H1 (cell line): ENCODE results near the gene SMOC2. TPM values are rescaled to one million over a fixed set of nuclear protein-coding genes. Genes with fewer than 3 reads are reported as not detected.
A peak's percentile ranks its signal among the peaks of the same experiment; 100 is the strongest.

Experiments
- CTCF ChIA-PET: fragments of 300-600 bp; sonication (Branson Sonifier 250); formaldehyde crosslinking; loops from one replicate; lab custom pipeline; 2021; ENCODE audit not compliant: partially characterized antibody; lab: Charles Lee
- POLR2A ChIA-PET: fragments of 300-600 bp; sonication (Branson Sonifier 250); formaldehyde crosslinking; loops from one replicate; lab custom pipeline; 2021; ENCODE audit warnings: inconsistent platforms; ENCODE audit not compliant: partially characterized antibody; lab: Charles Lee
- DNase-seq, 2 experiments: peaks; one replicate each; pipeline versions ENCODE4 v3.0.0 to v3.0.0-alpha.2; 2010 to 2022; ENCODE audit warnings: low spot score in 2 of 2, low read depth in 1 of 2, mixed read lengths in 1 of 2
- FAIRE-seq: peaks from 2 replicates; lab custom pipeline; 2011; peaks lifted over from hg19 to GRCh38; lab: Jason Lieb, UNC
- H2AFZ ChIP-seq: 2 replicates; pipeline ENCODE4 v1.8.1; 2012; ENCODE audit warnings: low read length, inconsistent platforms
- H2AK5ac ChIP-seq: 2 replicates; pipeline ENCODE4 v1.6.1; 2013; ENCODE audit warnings: low read depth, low read length
- H2BK120ac ChIP-seq: replicated peaks from 2 replicates; pipeline ENCODE3; 2013; ENCODE audit warnings: low read depth, low read length, inconsistent platforms
- H2BK12ac ChIP-seq: 2 replicates; pipeline ENCODE4 v1.6.1; 2013; ENCODE audit warnings: low read depth, low read length
- H2BK15ac ChIP-seq: 2 replicates; pipeline ENCODE4 v1.6.1; 2013; ENCODE audit warnings: low read length
- H2BK20ac ChIP-seq: 2 replicates; pipeline ENCODE4 v1.6.1; 2013; ENCODE audit warnings: low read length
- H2BK5ac ChIP-seq: 2 replicates; pipeline ENCODE4 v1.6.1; 2013; ENCODE audit warnings: low read depth, low read length
- H3K14ac ChIP-seq: 2 replicates; pipeline ENCODE4 v1.6.1; 2013; ENCODE audit warnings: inconsistent platforms; ENCODE audit not compliant: insufficient read length
- H3K18ac ChIP-seq: 2 replicates; pipeline ENCODE4 v1.6.1; 2013; ENCODE audit warnings: low read length; ENCODE audit errors: extremely low read depth
- H3K23ac ChIP-seq: 2 replicates; pipeline ENCODE4 v1.6.1; 2013; ENCODE audit warnings: inconsistent platforms; ENCODE audit not compliant: insufficient read length
- H3K23me2 ChIP-seq: 2 replicates; pipeline ENCODE4 v1.6.1; 2013; ENCODE audit warnings: low read depth, low read length
- H3K27ac ChIP-seq: 2 replicates; pipeline ENCODE4 v1.6.1; 2011; ENCODE audit warnings: low read depth, low read length, inconsistent platforms
- H3K27me3 ChIP-seq, 4 experiments: replicated peaks in 1 of 4; 1 replicate in 1 of 4; 2 replicates in 3 of 4; pipeline versions ENCODE4 v1.6.1 to v1.8.1; 2011 to 2013; ENCODE audit warnings: low read length in 3 of 4, mild to moderate bottlenecking in 3 of 4, inconsistent platforms in 2 of 4, mixed read lengths in 2 of 4, moderate library complexity in 1 of 4; ENCODE audit not compliant: control insufficient read depth in 3 of 4, insufficient read depth in 3 of 4; ENCODE audit errors: extremely low read depth in 1 of 4
- H3K36me3 ChIP-seq, 4 experiments: 2 replicates each; pipeline versions ENCODE4 v1.6.1 to v1.8.1; 2011 to 2013; ENCODE audit warnings: mild to moderate bottlenecking in 4 of 4, low read length in 3 of 4, moderate library complexity in 2 of 4, control low read depth in 1 of 4, inconsistent platforms in 1 of 4; ENCODE audit not compliant: insufficient read depth in 4 of 4, control insufficient read depth in 2 of 4
- H3K4ac ChIP-seq: replicated peaks from 2 replicates; pipeline ENCODE3; 2013; ENCODE audit warnings: low read length, low read depth, mixed read lengths, inconsistent platforms; ENCODE audit not compliant: insufficient read length
- H3K4me1 ChIP-seq, 4 experiments: replicated peaks in 1 of 4; 1 replicate in 1 of 4; 2 replicates in 3 of 4; pipeline versions ENCODE4 v1.6.1 to v1.8.1; 2011 to 2013; ENCODE audit warnings: low read length in 3 of 4, inconsistent platforms in 2 of 4, mixed read lengths in 1 of 4; ENCODE audit not compliant: insufficient read depth in 4 of 4, control insufficient read depth in 3 of 4
- H3K4me2 ChIP-seq, 2 experiments: 2 replicates each; pipeline versions ENCODE4 v1.6.1 to v1.8.1; 2011 to 2013; ENCODE audit warnings: low read depth in 2 of 2, low read length in 2 of 2, control low read depth in 1 of 2, inconsistent platforms in 1 of 2, mild to moderate bottlenecking in 1 of 2; ENCODE audit not compliant: insufficient read depth in 1 of 2
- H3K4me3 ChIP-seq, 4 experiments: fragments of 200-600, 300-600 bp in 1 of 4; sonication (generic), shearing (Covaris generic), sonication (Bioruptor Twin) in 1 of 4; 2 replicates each; pipeline versions ENCODE4 v1.5.1 to v1.8.1; 2011 to 2016; ENCODE audit warnings: low read length in 4 of 4, low read depth in 3 of 4, control low read depth in 2 of 4, inconsistent platforms in 2 of 4, mild to moderate bottlenecking in 2 of 4, mixed read lengths in 1 of 4, moderate library complexity in 1 of 4; ENCODE audit not compliant: insufficient read depth in 2 of 4; ENCODE audit errors: extremely low read depth in 1 of 4
- H3K56ac ChIP-seq: replicated peaks from 2 replicates; pipeline ENCODE3; 2013; ENCODE audit warnings: low read depth, mild to moderate bottlenecking, mixed read lengths, low read length, inconsistent platforms; ENCODE audit not compliant: insufficient read length
- H3K79me1 ChIP-seq: 2 replicates; pipeline ENCODE4 v1.6.1; 2013; ENCODE audit warnings: low read depth, low read length, control low read depth
- H3K79me2 ChIP-seq, 2 experiments: 2 replicates each; pipeline versions ENCODE4 v1.6.1 to v1.8.1; 2012 to 2013; ENCODE audit warnings: low read length in 2 of 2, mild to moderate bottlenecking in 2 of 2, inconsistent platforms in 1 of 2; ENCODE audit not compliant: insufficient read depth in 2 of 2, control insufficient read depth in 1 of 2
- H3K9ac ChIP-seq, 4 experiments: replicated peaks in 1 of 4; 1 replicate in 1 of 4; 2 replicates in 3 of 4; pipeline versions ENCODE4 v1.6.1 to v1.8.1; 2011 to 2013; ENCODE audit warnings: low read depth in 3 of 4, low read length in 3 of 4, control low read depth in 2 of 4, mild to moderate bottlenecking in 2 of 4, moderate library complexity in 2 of 4, inconsistent platforms in 1 of 4; ENCODE audit errors: extremely low read depth in 1 of 4
- H3K9me3 ChIP-seq, 2 experiments: 2 replicates each; pipeline versions ENCODE4 v1.6.1 to v1.8.1; 2012 to 2013; ENCODE audit warnings: mild to moderate bottlenecking in 2 of 2, moderate library complexity in 2 of 2, control low read depth in 1 of 2, inconsistent platforms in 1 of 2, low read depth in 1 of 2, low read length in 1 of 2, mixed read lengths in 1 of 2; ENCODE audit not compliant: insufficient read depth in 2 of 2
- H4K20me1 ChIP-seq, 2 experiments: replicated peaks in 1 of 2; 2 replicates each; pipeline versions ENCODE3 to v1.8.1; 2011 to 2013; ENCODE audit warnings: inconsistent platforms in 2 of 2, low read length in 2 of 2, mild to moderate bottlenecking in 1 of 2; ENCODE audit not compliant: insufficient read depth in 2 of 2, control insufficient read depth in 1 of 2
- H4K5ac ChIP-seq: 2 replicates; pipeline ENCODE4 v1.6.1; 2013; ENCODE audit warnings: low read length, low read depth, mixed read lengths, inconsistent platforms; ENCODE audit not compliant: insufficient read length
- H4K8ac ChIP-seq: 2 replicates; pipeline ENCODE4 v1.8.0; 2013; ENCODE audit warnings: mild to moderate bottlenecking, moderate library complexity, low read length, inconsistent platforms; ENCODE audit not compliant: insufficient read depth; ENCODE audit errors: extremely low read depth
- H4K91ac ChIP-seq: replicated peaks from 2 replicates; pipeline ENCODE3; 2013; ENCODE audit warnings: low read length, mixed read lengths, inconsistent platforms; ENCODE audit not compliant: insufficient read length
- FOSL1 ChIP-seq: IDR thresholded peaks from 2 replicates; pipeline ENCODE4 v1.6.1; 2011; ENCODE audit warnings: mild to moderate bottlenecking, low read depth, low read length, moderate library complexity; ENCODE audit not compliant: insufficient read depth
- PHF8 ChIP-seq: fragments of 200-600 bp; sonication (generic); conservative IDR thresholded peaks from 2 replicates; pipeline ENCODE4 v1.7.1; 2012; ENCODE audit warnings: low read depth, mild to moderate bottlenecking, inconsistent platforms, low read length, moderate library complexity
- RNF2 ChIP-seq: fragments of 200-900, 300-1000 bp; sonication (generic); IDR thresholded peaks from 2 replicates; pipeline ENCODE4 v1.7.1; 2016; ENCODE audit warnings: borderline replicate concordance, low read depth, mild to moderate bottlenecking, antibody characterized with exemption, low read length; ENCODE audit not compliant: poor library complexity, severe bottlenecking; ENCODE audit errors: missing control alignments
- SIRT6 ChIP-seq: IDR thresholded peaks from one replicate; pipeline ENCODE4 v1.7.1; 2012; ENCODE audit warnings: low read length, inconsistent platforms
- SP4 ChIP-seq: IDR thresholded peaks from 2 replicates; pipeline ENCODE4 v1.6.1; 2012; ENCODE audit warnings: low read length, inconsistent platforms
- WGBS, 2 experiments: shearing (Covaris generic) in 1 of 2; methylation state at CpG; one replicate each; pipeline versions ENCODE4 v1.1.6 to v1.1.7; 2013 to 2015; ENCODE audit warnings: low lambda C conversion rate in 2 of 2, mixed read lengths in 2 of 2, inconsistent platforms in 1 of 2, low coverage in 1 of 2, missing lambda C conversion rate in 1 of 2; ENCODE audit not compliant: insufficient replicate concordance in 2 of 2, insufficient coverage in 1 of 2, insufficient read length in 1 of 2; ENCODE audit errors: extremely low coverage in 1 of 2, missing lambda C conversion rate in 1 of 2; 5-methylcytosine and 5-hydroxymethylcytosine counted together
- polyA plus RNA-seq, 7 experiments: library from polyadenylated mRNA; depleted of rRNA in 3 of 7; stranded (reverse) in 5 of 7; unstranded in 2 of 7; fragments of >200 nt in 5 of 7; fragments of 200-250 nt in 2 of 7; gene quantifications; 1 replicate in 5 of 7; 2 replicates in 1 of 7; 4 replicates in 1 of 7; pipeline versions ENCODE4 v1.2.1 to v1.2.3, GENCODE V29; 2011 to 2013; ENCODE audit warnings: missing spikeins in 2 of 7, mixed read lengths in 2 of 7
- total RNA-seq: library from RNA; stranded (reverse); fragmentation: NEBNext Ultra II Directional; extraction: Animal tissue kit (Norgen Biotek cat#: 25700); gene quantifications from 2 replicates; pipeline ENCODE4 v1.2.1, GENCODE V29; 2021
- TF ChIP-seq, protein P1 (sequence below): IDR thresholded peaks from 2 replicates; pipeline ENCODE4 v1.6.1; 2012; ENCODE audit warnings: inconsistent platforms

Gene SMOC2
- total and polyA plus RNA-seq, 2 of the 8 experiments (the other 6 are each of a cell fraction or from before 2014, with no cell fraction given), result 7.7 to 8.5 TPM

DNA sequence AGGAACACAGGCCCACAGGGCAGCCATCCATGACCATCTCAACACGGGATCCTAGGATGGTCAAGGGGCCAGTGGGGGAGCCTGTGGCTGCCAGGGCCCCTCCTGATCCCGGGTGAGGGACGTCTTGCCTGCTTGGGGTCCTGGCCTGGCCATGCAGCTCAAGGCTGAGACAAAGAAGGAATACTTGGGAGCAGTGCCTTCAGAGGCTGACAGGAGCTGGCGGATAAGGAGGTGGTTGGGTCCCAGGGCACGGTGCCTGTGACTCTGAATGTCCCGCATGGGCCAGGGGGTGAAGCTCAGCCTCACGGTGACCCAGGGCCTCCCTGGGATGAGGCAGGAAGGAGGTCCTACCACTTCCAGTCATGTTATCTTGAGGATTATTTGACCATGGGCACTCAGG lies 95.2 kb downstream of the SMOC2 start:
- ChIA-PET POLR2A (no interaction called here), CTCF (interaction anchor here (3.2 kb wide), 1 partner anchor 11 kb away, joined by 19 read pairs; no protein-coding TSS in a partner anchor)
- FAIRE-seq, result no peak
- Histone ChIP-seq H2BK15ac (no peak overlapping the region), H3K4me1 (peaks cover 6 to 27% (median 13%) of the 10 kb centered on the region in 4 experiments), H4K8ac (no peak overlapping the region), H2BK20ac (no peak overlapping the region), H2AFZ (no peak overlapping the region), H2BK5ac (peak overlapping the region; percentile 35; the same call in 1 of the 2 replicates), H3K79me2 (no peaks in the 10 kb centered on the region), H3K23me2 (no peaks in the 10 kb centered on the region), H4K20me1 (no peaks in the 10 kb centered on the region), H2BK12ac (no peak overlapping the region), H4K91ac (no peak overlapping the region), H3K4ac (no peak overlapping the region), H2BK120ac (no peak overlapping the region), H3K18ac (no peak overlapping the region), H4K5ac (no peak overlapping the region), H3K79me1 (no peaks in the 10 kb centered on the region), H3K9me3 (no peaks in the 10 kb centered on the region), H3K4me2 (no peak overlapping the region), H2AK5ac (no peak overlapping the region), H3K23ac (no peak overlapping the region), H3K27ac (no peak overlapping the region), H3K9ac (no peak overlapping the region), H3K56ac (no peak overlapping the region), H3K14ac (no peak overlapping the region), H3K4me3 (no peak overlapping the region), H3K27me3 (no peaks in the 10 kb centered on the region), H3K36me3 (no peaks in the 10 kb centered on the region)
- WGBS, 2 experiments, result 90% methylated on average over 7 of the region's 7 CpGs; no CpG with 5 or more reads in 1 of the 2 experiments
- TF ChIP-seq RNF2, result no peak
- no peak for TF ChIP-seq FOSL1
- TF ChIP-seq SP4, result no peak
- TF ChIP-seq, protein P1, sequence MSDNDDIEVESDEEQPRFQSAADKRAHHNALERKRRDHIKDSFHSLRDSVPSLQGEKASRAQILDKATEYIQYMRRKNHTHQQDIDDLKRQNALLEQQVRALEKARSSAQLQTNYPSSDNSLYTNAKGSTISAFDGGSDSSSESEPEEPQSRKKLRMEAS, result no peak
- no peak for TF ChIP-seq SIRT6
- TF ChIP-seq PHF8, result no peak
- TF ChIP-seq, all 59 proteins: peak for 0
- no peak for DNase-seq
